Activated B cell treated with CpG ODN at 0.5 μM for 24 hours (primary cell): ENCODE data around the gene CCDC149. TPM values are rescaled to one million over a fixed set of nuclear protein-coding genes. Genes with fewer than 3 reads are reported as not detected.

Experiments
- ATAC-seq: fragments of 200-7000 bp; cut with Tn5 transposase; one replicate; pipeline ENCODE4 v1.10.0; 2021; ENCODE audit warnings: low read depth, mild to moderate bottlenecking, moderate library complexity
- CTCF ChIA-PET: fragments of 350-600 bp; sonication (Branson Sonifier 250); formaldehyde crosslinking; loops from one replicate; lab custom pipeline; 2021; ENCODE audit warnings: antibody characterized with exemption; lab: Charles Lee
- POLR2A ChIA-PET: fragments of 350-600 bp; sonication (Branson Sonifier 250); formaldehyde crosslinking; loops from one replicate; lab custom pipeline; 2021; ENCODE audit warnings: antibody characterized with exemption; lab: Charles Lee
- DNase-seq: peaks from one replicate; pipeline ENCODE4 v3.0.0; 2022
- H3K27ac Mint-ChIP-seq: one replicate; pipeline ENCODE4 v1.8.0; 2020; ENCODE audit warnings: mixed read lengths
- H3K27me3 Mint-ChIP-seq: one replicate; pipeline ENCODE4 v1.8.0; 2021; ENCODE audit warnings: mixed read lengths
- H3K36me3 Mint-ChIP-seq: one replicate; pipeline ENCODE4 v1.8.0; 2021; ENCODE audit warnings: low read depth, mixed read lengths
- H3K4me1 Mint-ChIP-seq: one replicate; pipeline ENCODE4 v1.8.0; 2021; ENCODE audit warnings: mixed read lengths
- H3K4me3 Mint-ChIP-seq: one replicate; pipeline ENCODE4 v1.8.0; 2020; ENCODE audit warnings: mild to moderate bottlenecking, mixed read lengths
- H3K9me3 Mint-ChIP-seq: one replicate; pipeline ENCODE4 v1.8.0; 2020; ENCODE audit warnings: mixed read lengths
- CTCF ChIP-seq: fragments of 200-600 bp; IDR thresholded peaks from one replicate; pipeline ENCODE4 v1.8.0; 2022; ENCODE audit warnings: antibody characterized with exemption, mild to moderate bottlenecking
- intact Hi-C: fragments of 100-400 bp; cut with micrococcal nuclease; formaldehyde crosslinking; loops from one replicate; pipeline ENCODE4 v1.15.1; 2024
- total RNA-seq: library from RNA; stranded (reverse); gene quantifications from 2 replicates; pipeline ENCODE4 v1.2.3, GENCODE V29; 2022

The CCDC149 gene
- total RNA-seq, 1 donor from 2014 or later, result not detected

GRCh38 chr4:24865401-24865800 is 47.4 kb downstream of the CCDC149 start:
- H3K4me3 Mint-ChIP-seq, result no peak overlapping the region
- DNase-seq (no peak), ATAC-seq (no peak)
- TF ChIP-seq CTCF, result no peak
- POLR2A ChIA-PET, result no interaction called here
- no peaks in the 10 kb centered on the region for H3K4me1 Mint-ChIP-seq
- no peaks in the 10 kb centered on the region for H3K27me3 Mint-ChIP-seq
- intact Hi-C loops, result no loop called here
- CTCF ChIA-PET, result no interaction called here
- peaks cover 14% of the 10 kb centered on the region for H3K9me3 Mint-ChIP-seq
- H3K36me3 Mint-ChIP-seq, result peaks cover 3% of the 10 kb centered on the region
- H3K27ac Mint-ChIP-seq, result no peak overlapping the region

- CTCF ChIA-PET, result no interaction called here
- Mint-ChIP-seq H3K27ac (no peak overlapping the region), H3K36me3 (peaks cover 3% of the 10 kb centered on the region), H3K4me3 (no peak overlapping the region), H3K27me3 (no peaks in the 10 kb centered on the region), H3K4me1 (no peaks in the 10 kb centered on the region), H3K9me3 (peaks cover 14% of the 10 kb centered on the region)
- no peak for ATAC-seq
- POLR2A ChIA-PET, result no interaction called here
- no peak for TF ChIP-seq CTCF
- intact Hi-C loops, result no loop called here
- no peak for DNase-seq
These were observed 49.0 kb downstream of the CCDC149 start for GRCh38 chr4:24863799-24864198.

GRCh38 chr4:24862073-24862751 is 50.6 kb downstream of the CCDC149 start:
- ATAC-seq (no peak), DNase-seq (no peak)
- ChIA-PET POLR2A (no interaction called here), CTCF (no interaction called here)
- H3K9me3 Mint-ChIP-seq, result peaks cover 14% of the 10 kb centered on the region
- intact Hi-C loops, result no loop called here
- peaks cover 3% of the 10 kb centered on the region for H3K36me3 Mint-ChIP-seq
- no peak overlapping the region for H3K27ac Mint-ChIP-seq
- no peaks in the 10 kb centered on the region for H3K4me1 Mint-ChIP-seq
- no peak overlapping the region for H3K4me3 Mint-ChIP-seq
- no peak for TF ChIP-seq CTCF
- no peaks in the 10 kb centered on the region for H3K27me3 Mint-ChIP-seq

GRCh38 chr4:24858550-24858949 is 54.3 kb downstream of the CCDC149 start:
- ChIA-PET CTCF (no interaction called here), POLR2A (no interaction called here)
- no peak overlapping the region for H3K4me3 Mint-ChIP-seq
- H3K4me1 Mint-ChIP-seq, result no peaks in the 10 kb centered on the region
- no peaks in the 10 kb centered on the region for H3K36me3 Mint-ChIP-seq
- peaks cover 2% of the 10 kb centered on the region for H3K27me3 Mint-ChIP-seq
- no peak overlapping the region for H3K27ac Mint-ChIP-seq
- DNase-seq (no peak), ATAC-seq (no peak)
- peaks cover 3% of the 10 kb centered on the region for H3K9me3 Mint-ChIP-seq
- no peak for TF ChIP-seq CTCF
- intact Hi-C loops, result no loop called here

- intact Hi-C loops, result no loop called here
- H3K27me3 Mint-ChIP-seq, result peaks cover 2% of the 10 kb centered on the region
- ChIA-PET POLR2A (no interaction called here), CTCF (no interaction called here)
- no peak overlapping the region for H3K4me3 Mint-ChIP-seq
- no peaks in the 10 kb centered on the region for H3K36me3 Mint-ChIP-seq
- ATAC-seq, result no peak
- H3K9me3 Mint-ChIP-seq, result no peaks in the 10 kb centered on the region
- DNase-seq, result no peak
- H3K4me1 Mint-ChIP-seq, result no peaks in the 10 kb centered on the region
- H3K27ac Mint-ChIP-seq, result no peak overlapping the region
- TF ChIP-seq CTCF, result no peak
These were observed 54.8 kb downstream of the CCDC149 start for GRCh38 chr4:24858026-24858425.
